T-helper 17 cell (primary cell): Measurements from ENCODE around the gene SAMD4A. TPM values are rescaled to one million over a fixed set of nuclear protein-coding genes. Genes with fewer than 3 reads are reported as not detected.

Experiments used
- ATAC-seq: fragments of 150-1000 bp; cut with Tn5 transposase; 2 replicates; pipeline ENCODE4 v1.10.0; 2021; ENCODE audit warnings: mild to moderate bottlenecking, moderate library complexity
- DNase-seq, 3 donors: peaks; one replicate each; pipeline versions ENCODE4 v3.0.0 to v3.0.0-alpha.2; 2020 to 2021
- H3K9me3 ChIP-seq: one replicate; pipeline ENCODE4 v1.7.0; 2013; ENCODE audit warnings: low read length, mild to moderate bottlenecking; ENCODE audit not compliant: control insufficient read depth, poor library complexity, severe bottlenecking
- H3K27ac Mint-ChIP-seq: one replicate; pipeline ENCODE4 v1.8.0; 2022; ENCODE audit warnings: mild to moderate bottlenecking, moderate library complexity, mixed read lengths
- H3K27me3 Mint-ChIP-seq: one replicate; pipeline ENCODE4 v1.8.0; 2022; ENCODE audit warnings: mixed read lengths
- H3K36me3 Mint-ChIP-seq: one replicate; pipeline ENCODE4 v1.8.0; 2022; ENCODE audit warnings: low read depth, mixed read lengths
- H3K4me1 Mint-ChIP-seq: one replicate; pipeline ENCODE4 v1.8.0; 2022; ENCODE audit warnings: mild to moderate bottlenecking, mixed read lengths
- H3K4me3 Mint-ChIP-seq: one replicate; pipeline ENCODE4 v1.8.0; 2022; ENCODE audit warnings: mild to moderate bottlenecking, moderate library complexity, mixed read lengths
- total RNA-seq, 4 donors: library from RNA in 2 of 4; stranded (reverse) in 2 of 4; gene quantifications; one replicate each; pipeline ENCODE4 v1.2.3 and lab custom pipeline; 2022 to 2026

SAMD4A gene
- total RNA-seq, 2 donors from 2014 or later: 6.5 to 6.9 TPM

- Mint-ChIP-seq H3K36me3 (peaks cover 4% of the 10 kb centered on the region), H3K4me1 (peaks cover 23% of the 10 kb centered on the region), H3K4me3 (no peak overlapping the region), H3K27ac (peak overlapping the region; percentile 51), H3K27me3 (no peaks in the 10 kb centered on the region)
- H3K9me3 ChIP-seq: no peaks in the 10 kb centered on the region
- ATAC-seq: no peak
- DNase-seq: no peak
These were observed 209.6 kb downstream of the SAMD4A start for GRCh38 chr14:54776361-54777001.

- Mint-ChIP-seq H3K27ac (peak overlapping the region; percentile 51), H3K4me3 (no peak overlapping the region), H3K36me3 (peaks cover 4% of the 10 kb centered on the region), H3K4me1 (peaks cover 23% of the 10 kb centered on the region), H3K27me3 (no peaks in the 10 kb centered on the region)
- no peaks in the 10 kb centered on the region for H3K9me3 ChIP-seq
- DNase-seq: no peak
- ATAC-seq: no peak
These were observed 210.5 kb downstream of the SAMD4A start for GRCh38 chr14:54777395-54777794.

DNA sequence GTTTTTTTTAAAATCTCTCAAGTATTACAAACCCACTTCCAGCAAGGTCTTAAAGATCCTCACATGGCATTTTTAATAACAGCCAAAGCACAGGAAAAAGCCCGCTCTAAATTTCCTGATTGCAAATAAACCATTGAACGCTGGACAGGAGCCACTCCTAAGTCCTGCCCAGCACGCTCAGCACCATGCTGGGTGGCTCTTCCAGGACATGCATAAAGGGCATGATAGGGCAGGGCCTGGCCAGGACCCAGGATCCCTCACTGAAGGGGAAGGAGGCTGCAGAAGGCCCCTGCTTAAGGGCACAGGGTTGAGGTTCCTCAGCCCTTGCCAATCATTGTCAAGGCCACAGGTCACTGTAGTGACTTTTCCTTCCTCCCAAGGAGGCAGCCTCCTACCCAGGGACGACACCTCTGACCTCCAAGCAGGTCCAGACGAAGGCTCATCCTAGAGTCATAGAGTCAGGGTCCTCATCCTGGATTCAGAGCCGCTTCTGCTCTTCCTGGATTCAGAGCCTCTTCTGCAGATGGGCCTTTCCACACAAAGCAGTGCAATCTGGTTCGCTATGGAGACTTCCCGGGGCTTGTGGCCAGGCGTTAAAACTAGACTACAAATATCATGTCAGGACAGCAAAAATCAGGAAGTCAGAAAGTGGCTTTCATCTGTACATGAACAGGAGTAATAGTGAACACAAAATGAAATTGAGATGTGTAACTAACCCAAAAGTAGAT lies 211.9 kb downstream of the SAMD4A start:
- no peak for ATAC-seq

DNA sequence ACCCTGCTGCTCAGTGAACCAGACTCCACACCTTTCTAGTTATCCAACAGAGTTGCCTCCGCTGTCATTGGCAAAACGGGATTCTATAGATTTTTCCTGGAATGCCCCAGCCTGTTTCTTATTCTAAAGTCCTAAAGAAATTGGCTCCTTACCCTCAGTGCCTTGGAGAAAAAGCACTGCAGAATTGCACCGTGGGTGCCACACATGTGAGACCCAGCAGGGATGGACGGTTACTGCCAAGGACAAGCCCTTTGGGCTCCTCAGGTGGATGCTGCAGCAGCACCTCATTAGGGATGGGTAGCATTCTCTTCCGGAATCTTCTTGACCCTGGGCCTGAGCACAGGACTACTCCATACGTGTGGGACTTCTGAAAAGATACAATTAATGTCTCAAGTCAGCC lies 214.2 kb downstream of the SAMD4A start:
- ATAC-seq (no peak), DNase-seq (no peak)
- H3K9me3 ChIP-seq: no peaks in the 10 kb centered on the region
- H3K36me3 Mint-ChIP-seq: peaks cover 4% of the 10 kb centered on the region
- no peak overlapping the region for H3K4me3 Mint-ChIP-seq
- H3K4me1 Mint-ChIP-seq: peaks cover 7% of the 10 kb centered on the region
- no peaks in the 10 kb centered on the region for H3K27me3 Mint-ChIP-seq
- H3K27ac Mint-ChIP-seq: no peak overlapping the region

More for the DNA sequence above, 211.9 kb downstream of the SAMD4A start:
- Mint-ChIP-seq H3K4me1 (peaks cover 11% of the 10 kb centered on the region), H3K36me3 (peaks cover 5% of the 10 kb centered on the region), H3K27me3 (no peaks in the 10 kb centered on the region), H3K4me3 (no peak overlapping the region), H3K27ac (peak overlapping the region; percentile 45)
- DNase-seq: no peak
- H3K9me3 ChIP-seq: no peaks in the 10 kb centered on the region

DNA sequence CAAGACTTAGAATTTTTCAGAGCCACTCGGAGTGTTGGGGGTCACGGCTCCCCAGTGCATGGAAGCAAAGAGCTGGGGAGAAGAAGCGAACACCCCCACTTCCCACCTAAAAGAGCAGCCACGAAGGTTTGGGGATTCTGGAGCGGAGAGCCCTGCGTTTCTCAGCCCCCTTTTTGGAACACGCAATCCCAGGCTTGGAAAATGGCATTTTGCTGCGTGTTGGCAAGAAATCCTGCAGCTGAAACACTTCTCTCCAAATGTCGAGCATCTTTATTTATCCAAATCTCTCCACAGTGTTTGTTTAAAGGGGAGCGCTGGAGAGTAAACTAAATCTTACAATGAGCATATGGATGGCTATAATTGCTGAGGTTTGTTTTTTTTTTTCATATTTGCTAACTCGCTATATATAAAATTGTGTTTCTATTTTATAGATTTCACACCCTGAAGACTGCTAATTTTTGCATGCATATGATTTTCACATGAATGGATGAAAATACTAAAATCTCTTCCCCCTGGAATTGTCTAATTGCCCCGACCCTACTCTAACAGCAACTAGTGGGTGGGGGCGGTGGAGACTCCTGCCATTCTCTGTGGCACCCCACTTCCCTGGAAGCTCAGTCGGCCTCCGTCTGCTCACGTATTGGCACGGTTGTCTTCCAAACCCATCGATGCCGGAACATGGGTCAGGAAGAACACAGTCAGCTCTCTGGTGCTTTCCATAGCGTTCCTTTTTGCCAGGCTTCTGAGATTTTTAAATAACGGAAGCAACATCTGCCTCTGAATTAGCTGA lies 215.2 kb downstream of the SAMD4A start:
- Mint-ChIP-seq H3K27me3 (no peaks in the 10 kb centered on the region), H3K27ac (peak overlapping the region; percentile 67), H3K4me3 (no peak overlapping the region), H3K36me3 (peaks cover 4% of the 10 kb centered on the region), H3K4me1 (peaks cover 2% of the 10 kb centered on the region)
- no peak for DNase-seq
- H3K9me3 ChIP-seq: no peaks in the 10 kb centered on the region
- ATAC-seq: no peak

GRCh38 chr14:54782751-54783659 lies 216.1 kb downstream of the SAMD4A start:
- peak; percentile 45 for ATAC-seq
- no peaks in the 10 kb centered on the region for H3K27me3 Mint-ChIP-seq

GRCh38 chr14:54783660-54784015 lies 216.7 kb downstream of the SAMD4A start:
- H3K36me3 Mint-ChIP-seq: peaks cover 4% of the 10 kb centered on the region
- H3K27ac Mint-ChIP-seq: no peak overlapping the region
- H3K9me3 ChIP-seq: no peaks in the 10 kb centered on the region
- no peak for ATAC-seq
- H3K4me1 Mint-ChIP-seq: peaks cover 2% of the 10 kb centered on the region
- H3K4me3 Mint-ChIP-seq: no peak overlapping the region
- DNase-seq: no peak
- no peaks in the 10 kb centered on the region for H3K27me3 Mint-ChIP-seq

More at GRCh38 chr14:54782751-54783659, 216.1 kb downstream of the SAMD4A start:
- Mint-ChIP-seq H3K4me3 (no peak overlapping the region), H3K36me3 (peaks cover 4% of the 10 kb centered on the region), H3K4me1 (peaks cover 2% of the 10 kb centered on the region), H3K27ac (peak overlapping the region; percentile 67)
- H3K9me3 ChIP-seq: no peaks in the 10 kb centered on the region
- no peak for DNase-seq

GRCh38 chr14:54784060-54784459 lies 217.1 kb downstream of the SAMD4A start:
- H3K9me3 ChIP-seq: no peaks in the 10 kb centered on the region
- Mint-ChIP-seq H3K4me1 (peaks cover 2% of the 10 kb centered on the region), H3K36me3 (peaks cover 4% of the 10 kb centered on the region), H3K27ac (no peak overlapping the region), H3K4me3 (no peak overlapping the region), H3K27me3 (no peaks in the 10 kb centered on the region)
- no peak for DNase-seq
- no peak for ATAC-seq

DNA sequence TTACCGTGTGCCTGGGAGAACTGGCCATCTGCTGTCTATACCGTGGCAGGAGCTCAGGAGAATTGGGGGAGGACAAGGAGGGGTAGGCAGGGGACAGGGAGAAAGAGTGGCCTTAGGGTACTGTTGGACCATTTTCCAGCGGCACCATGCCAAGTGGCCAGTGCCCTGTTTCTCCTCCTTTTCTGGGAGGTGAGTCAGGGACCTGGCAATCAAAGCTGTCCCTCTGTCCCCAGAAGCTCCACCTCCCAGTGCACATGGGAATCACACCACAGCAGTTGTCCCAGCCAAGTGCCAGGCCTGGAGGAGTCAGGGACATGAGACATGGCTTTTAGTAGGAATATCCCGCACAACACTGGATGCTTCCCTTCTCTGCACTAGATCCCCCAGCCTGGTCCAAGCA lies 217.7 kb downstream of the SAMD4A start:
- DNase-seq: no peak
- Mint-ChIP-seq H3K4me1 (peaks cover 2% of the 10 kb centered on the region), H3K4me3 (no peak overlapping the region), H3K36me3 (peaks cover 4% of the 10 kb centered on the region), H3K27ac (no peak overlapping the region), H3K27me3 (no peaks in the 10 kb centered on the region)
- no peaks in the 10 kb centered on the region for H3K9me3 ChIP-seq
- no peak for ATAC-seq

- no peak for DNase-seq
- ATAC-seq: no peak
- H3K4me3 Mint-ChIP-seq: no peak overlapping the region
- peaks cover 2% of the 10 kb centered on the region for H3K4me1 Mint-ChIP-seq
- peaks cover 7% of the 10 kb centered on the region for H3K36me3 Mint-ChIP-seq
- H3K27me3 Mint-ChIP-seq: no peaks in the 10 kb centered on the region
- no peak overlapping the region for H3K27ac Mint-ChIP-seq
- no peaks in the 10 kb centered on the region for H3K9me3 ChIP-seq
These were observed 218.3 kb downstream of the SAMD4A start for GRCh38 chr14:54785136-54785777.

DNA sequence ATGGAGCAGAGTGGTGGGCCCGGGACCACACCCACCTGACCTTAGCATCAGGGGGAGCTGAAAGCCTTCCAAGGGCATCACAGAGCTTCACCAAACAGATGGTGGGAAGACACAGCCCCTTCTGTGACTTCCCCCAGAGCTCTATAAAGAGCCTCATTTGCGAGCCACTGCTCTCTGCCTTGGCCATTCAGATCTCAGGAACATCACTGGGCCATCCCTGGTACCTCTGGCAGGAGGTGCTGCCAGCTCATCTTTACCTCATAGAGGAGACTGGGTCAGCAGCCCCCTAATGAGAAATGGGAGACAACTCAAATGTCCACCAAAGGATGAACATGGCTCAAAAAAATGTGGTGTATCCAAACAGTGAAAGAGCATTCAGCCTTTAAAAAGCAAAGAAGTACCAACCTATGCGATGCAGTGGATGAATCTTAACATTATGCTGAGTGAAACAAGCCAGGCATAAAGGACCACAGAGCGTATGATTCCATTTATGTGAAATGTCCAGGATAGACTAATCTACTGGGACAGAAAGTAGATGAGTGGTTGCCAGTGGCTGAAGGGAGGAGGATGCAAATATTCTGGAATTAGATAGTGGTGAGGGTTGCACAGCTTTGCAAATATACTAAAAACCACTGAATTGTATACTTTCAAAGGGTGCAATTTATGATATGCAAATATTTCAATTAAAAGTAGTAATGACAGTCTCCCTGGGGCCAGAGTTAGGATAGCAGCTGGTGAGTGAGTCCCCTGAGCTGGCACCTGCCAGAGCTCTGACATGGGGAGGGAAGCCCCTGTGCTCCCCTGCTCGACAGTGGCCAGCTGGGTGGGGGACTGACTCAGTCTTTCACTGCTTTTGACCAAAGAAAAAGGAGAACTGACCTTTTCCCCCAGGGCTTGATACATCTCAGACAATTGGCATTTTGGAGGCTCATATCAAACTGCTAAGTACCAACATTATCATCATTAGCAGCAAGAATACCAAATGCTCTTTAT lies 219.1 kb downstream of the SAMD4A start:
- H3K36me3 Mint-ChIP-seq: peaks cover 7% of the 10 kb centered on the region
- H3K4me3 Mint-ChIP-seq: no peak overlapping the region
- no peak for DNase-seq
- no peaks in the 10 kb centered on the region for H3K27me3 Mint-ChIP-seq
- H3K27ac Mint-ChIP-seq: no peak overlapping the region
- no peaks in the 10 kb centered on the region for H3K9me3 ChIP-seq
- ATAC-seq: no peak
- H3K4me1 Mint-ChIP-seq: no peaks in the 10 kb centered on the region
